Tibial artery (tissue), 4 donors: ENCODE results near the gene RNF144A.

Source experiments
- DNase-seq, 2 donors: peaks; one replicate each; pipeline ENCODE4 v3.0.0-alpha.2; 2019
- H3K27ac ChIP-seq, 2 donors: fragments of 200-600 bp; sonication (generic) in 1 of 2; 1 replicate in 1 of 2; 2 replicates in 1 of 2; pipeline ENCODE4 v1.5.1; 2018 to 2019; ENCODE audit warnings: mild to moderate bottlenecking in 1 of 2
- H3K27me3 ChIP-seq, 2 donors: fragments of 200-600 bp; sonication (generic) in 1 of 2; one replicate each; pipeline versions ENCODE4 v1.5.1 to v1.6.0; 2016 to 2019
- H3K36me3 ChIP-seq, 3 donors: fragments of 200-600 bp; sonication (generic) in 2 of 3; one replicate each; pipeline ENCODE4 v1.5.1; 2016 to 2019; ENCODE audit warnings: mild to moderate bottlenecking in 2 of 3
- H3K4me1 ChIP-seq, 4 donors: fragments of 200-600 bp; sonication (generic) in 2 of 4; 1 replicate in 3 of 4; 2 replicates in 1 of 4; pipeline ENCODE4 v1.5.1; 2016 to 2019
- H3K4me3 ChIP-seq, 2 donors: fragments of 200-600 bp; sonication (generic) in 1 of 2; 1 replicate in 1 of 2; 2 replicates in 1 of 2; pipeline ENCODE4 v1.5.1; 2018 to 2019; ENCODE audit warnings: mild to moderate bottlenecking in 2 of 2
- H3K9me3 ChIP-seq, 3 donors: fragments of 200-600 bp; sonication (generic) in 1 of 3; one replicate each; pipeline ENCODE4 v1.5.1; 2016 to 2019
- CTCF ChIP-seq, 2 experiments: fragments of 200-600 bp in 1 of 2; fragments of 450-650 bp in 1 of 2; IDR thresholded peaks; one replicate each; pipeline ENCODE4 v1.5.1; 2017 to 2019; ENCODE audit warnings: antibody characterized with exemption in 2 of 2, mild to moderate bottlenecking in 1 of 2, moderate library complexity in 1 of 2
- intact Hi-C: fragments of 100-400 bp; cut with DNase I; formaldehyde crosslinking; loops from one replicate; pipeline ENCODE4 v1.15.0; 2023; ENCODE audit warnings: low total_unique reads

RNF144A gene

DNA sequence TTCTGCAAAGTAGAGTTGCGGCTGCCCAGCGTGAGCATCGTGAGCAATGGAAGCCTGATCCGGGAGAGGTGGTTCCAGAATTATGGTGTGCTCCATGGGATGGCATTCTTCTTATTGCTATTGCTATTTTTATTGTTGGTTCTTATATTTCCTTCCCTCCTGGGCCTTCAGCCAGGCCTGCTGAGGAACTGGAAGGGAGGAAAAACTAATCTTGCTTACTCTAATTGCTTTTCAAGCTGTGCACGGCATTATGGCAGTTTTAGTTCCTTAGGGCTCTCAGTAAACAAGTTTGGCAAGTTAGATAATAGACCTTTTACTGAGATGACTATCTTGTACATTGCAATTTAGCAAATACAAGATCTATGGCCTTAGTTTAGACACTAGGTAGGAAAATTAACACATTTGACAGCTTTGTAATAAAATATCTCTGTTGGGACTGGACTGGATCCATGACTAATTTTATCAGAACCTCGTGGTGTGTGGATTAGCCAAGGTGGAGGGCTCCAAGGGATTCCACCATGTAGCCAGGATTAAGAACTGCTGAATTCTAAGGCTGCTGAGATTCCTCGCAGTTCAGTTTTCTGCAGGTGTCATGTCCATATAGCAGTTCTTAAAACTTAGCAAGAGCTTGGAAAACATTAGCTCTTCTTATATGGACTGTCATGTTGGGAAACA, 33.6 kb upstream of the RNF144A start:
- Histone ChIP-seq H3K36me3 (no peaks in the 10 kb centered on the region), H3K27me3 (peaks cover 0 to 3% of the 10 kb centered on the region in 2 donors), H3K4me3 (no peak overlapping the region), H3K27ac (no peak overlapping the region), H3K9me3 (no peaks in the 10 kb centered on the region), H3K4me1 (no peaks in the 10 kb centered on the region)
- TF ChIP-seq CTCF (IDR thresholded peaks at IDR 0.05): no peak
- DNase-seq: no peak
- intact Hi-C loops: no loop called here

DNA sequence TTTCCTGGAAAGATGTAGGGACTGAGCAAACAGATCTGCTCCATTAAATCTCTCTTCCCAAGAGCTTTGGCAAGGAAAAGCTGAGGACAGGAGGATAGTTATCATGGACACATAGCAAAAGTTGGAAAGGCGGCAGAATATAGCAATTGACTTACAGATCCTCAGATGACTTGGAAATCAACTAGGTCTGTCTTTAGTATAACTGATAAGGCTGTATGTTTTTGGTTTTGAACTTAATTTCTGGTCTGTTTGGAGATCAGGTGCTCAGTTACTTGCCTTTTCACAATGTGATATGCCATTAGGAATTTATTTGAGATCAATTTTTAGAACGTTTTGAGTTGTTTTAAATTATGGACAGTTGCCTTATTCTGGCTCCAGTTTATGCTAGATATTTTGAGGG, 31.7 kb upstream of the RNF144A start:
- TF ChIP-seq CTCF (IDR thresholded peaks at IDR 0.05): no peak
- DNase-seq: no peak
- intact Hi-C loops: loop anchor here (5.0 kb wide), 1 partner anchor 1533 kb away; no protein-coding TSS in a partner anchor
- Histone ChIP-seq H3K4me3 (no peak overlapping the region), H3K27me3 (peaks cover 0 to 3% of the 10 kb centered on the region in 2 donors), H3K27ac (no peak overlapping the region), H3K36me3 (no peaks in the 10 kb centered on the region), H3K9me3 (no peaks in the 10 kb centered on the region), H3K4me1 (no peaks in the 10 kb centered on the region)

- H3K4me3 ChIP-seq: no peak overlapping the region
- H3K4me1 ChIP-seq: no peaks in the 10 kb centered on the region
- peaks cover 0 to 3% of the 10 kb centered on the region in 2 donors for H3K27me3 ChIP-seq
- no peak for TF ChIP-seq CTCF (IDR thresholded peaks at IDR 0.05)
- no peaks in the 10 kb centered on the region for H3K36me3 ChIP-seq
- H3K9me3 ChIP-seq: no peaks in the 10 kb centered on the region
- intact Hi-C loops: loop anchor here (5.0 kb wide), 1 partner anchor 1534 kb away; no protein-coding TSS in a partner anchor
- no peak for DNase-seq
- no peak overlapping the region for H3K27ac ChIP-seq
These were observed 31.2 kb upstream of the RNF144A start for GRCh38 chr2:6885968-6886367.

DNA sequence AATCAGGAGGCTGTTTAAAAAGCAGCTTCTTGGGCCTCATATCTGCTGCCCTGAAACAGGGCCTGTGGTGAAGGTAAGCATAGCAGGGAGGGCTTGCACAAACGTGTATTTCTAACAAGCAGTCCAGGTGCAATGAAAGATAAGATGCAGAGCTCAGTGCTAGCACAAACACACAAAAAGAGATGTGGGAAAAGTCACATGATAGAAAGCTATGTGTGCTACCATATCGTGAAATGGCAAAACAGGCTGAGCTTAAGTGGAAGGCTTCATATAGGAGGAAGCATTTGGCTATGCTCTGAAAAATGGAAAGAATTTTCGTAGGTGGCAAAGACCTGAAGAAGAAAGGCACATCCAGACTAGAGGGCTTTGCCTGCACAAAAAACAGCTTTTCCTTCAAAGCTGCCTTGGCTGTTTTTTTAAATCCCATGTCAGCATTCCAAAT, 29.4 kb upstream of the RNF144A start:
- no peak for TF ChIP-seq CTCF (IDR thresholded peaks at IDR 0.05)
- intact Hi-C loops: loop anchor here (5.0 kb wide), 1 partner anchor 1535 kb away; no protein-coding TSS in a partner anchor
- Histone ChIP-seq H3K36me3 (no peaks in the 10 kb centered on the region), H3K9me3 (no peaks in the 10 kb centered on the region), H3K27ac (no peak overlapping the region), H3K4me1 (no peaks in the 10 kb centered on the region), H3K27me3 (no peaks in the 10 kb centered on the region), H3K4me3 (no peak overlapping the region)
- no peak for DNase-seq

GRCh38 chr2:6888724-6889123, 28.5 kb upstream of the RNF144A start:
- DNase-seq: no peak
- Histone ChIP-seq H3K27ac (no peak overlapping the region), H3K9me3 (no peaks in the 10 kb centered on the region), H3K4me3 (no peak overlapping the region), H3K4me1 (no peaks in the 10 kb centered on the region), H3K36me3 (no peaks in the 10 kb centered on the region), H3K27me3 (no peaks in the 10 kb centered on the region)
- no peak for TF ChIP-seq CTCF (IDR thresholded peaks at IDR 0.05)
- intact Hi-C loops: loop anchor here (5.0 kb wide), 1 partner anchor 1536 kb away; no protein-coding TSS in a partner anchor
